Measurements from ENCODE around the gene TNFRSF1A.
"Not testable (repeated sequence)": the region's sequence is repeated elsewhere in the genome, so short reads cannot be mapped to it uniquely, and the experiment has no call there.

The TNFRSF1A gene

DNA sequence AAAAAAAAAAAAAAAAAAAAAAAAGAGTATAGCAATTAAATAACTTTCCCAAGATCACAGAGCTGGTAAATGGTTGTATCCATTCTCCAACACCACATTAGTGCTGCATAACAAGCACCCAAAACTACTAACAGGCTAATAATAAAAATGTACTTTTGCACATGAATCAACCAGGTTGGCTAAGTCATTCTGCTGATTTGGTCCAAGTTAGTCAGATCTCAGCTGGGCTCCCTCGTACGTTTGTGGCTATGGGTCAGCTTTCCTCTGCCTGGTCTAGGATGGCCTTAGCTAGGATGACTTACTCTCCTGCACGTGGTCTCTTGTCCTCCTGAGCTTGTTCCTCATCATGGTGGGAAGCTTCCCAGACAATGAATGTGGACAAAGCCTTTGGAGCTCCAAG is 39.3 kb downstream of the TNFRSF1A start:
- no peak for DNase-seq

DNA sequence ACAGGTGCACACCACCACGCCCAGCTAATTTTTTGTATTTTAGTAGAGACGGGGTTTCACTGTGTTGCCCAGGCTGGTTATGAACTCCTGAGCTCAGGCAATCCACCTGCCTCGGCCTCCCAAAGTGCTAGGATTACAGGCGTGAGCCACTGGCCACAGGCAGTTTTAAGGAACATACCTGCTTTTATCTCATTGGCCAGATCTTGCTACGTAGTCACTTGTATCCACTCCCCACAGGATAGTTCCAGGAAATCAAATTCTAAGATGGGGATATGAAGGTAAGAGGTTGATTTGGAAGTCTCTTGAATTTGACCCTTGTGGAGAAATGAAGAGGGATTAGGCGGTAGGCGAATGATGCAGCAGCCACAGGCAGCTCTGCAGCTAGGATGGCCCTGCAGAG is 40.2 kb downstream of the TNFRSF1A start:
- no peak for DNase-seq

DNA sequence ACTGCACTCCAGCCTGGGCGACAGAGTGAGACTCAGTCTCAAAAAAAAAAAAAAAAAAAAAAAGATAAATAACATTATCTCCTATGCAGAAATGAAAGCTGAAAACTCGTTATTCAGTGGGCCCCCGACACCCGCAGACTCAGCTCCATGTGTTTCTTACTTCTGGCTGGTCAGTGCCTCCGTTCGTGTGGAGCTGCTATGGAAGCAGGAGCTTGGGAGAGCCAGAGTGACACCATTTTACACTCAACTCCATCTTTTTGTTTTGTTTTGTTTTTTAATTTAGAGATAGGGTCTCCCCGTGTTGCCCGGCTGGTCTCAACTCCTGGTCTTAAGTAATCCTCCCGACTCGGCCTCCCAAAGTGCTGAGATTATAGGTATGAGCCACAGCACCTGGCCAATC is 44.7 kb downstream of the TNFRSF1A start:
- DNase-seq, result no peak

DNA sequence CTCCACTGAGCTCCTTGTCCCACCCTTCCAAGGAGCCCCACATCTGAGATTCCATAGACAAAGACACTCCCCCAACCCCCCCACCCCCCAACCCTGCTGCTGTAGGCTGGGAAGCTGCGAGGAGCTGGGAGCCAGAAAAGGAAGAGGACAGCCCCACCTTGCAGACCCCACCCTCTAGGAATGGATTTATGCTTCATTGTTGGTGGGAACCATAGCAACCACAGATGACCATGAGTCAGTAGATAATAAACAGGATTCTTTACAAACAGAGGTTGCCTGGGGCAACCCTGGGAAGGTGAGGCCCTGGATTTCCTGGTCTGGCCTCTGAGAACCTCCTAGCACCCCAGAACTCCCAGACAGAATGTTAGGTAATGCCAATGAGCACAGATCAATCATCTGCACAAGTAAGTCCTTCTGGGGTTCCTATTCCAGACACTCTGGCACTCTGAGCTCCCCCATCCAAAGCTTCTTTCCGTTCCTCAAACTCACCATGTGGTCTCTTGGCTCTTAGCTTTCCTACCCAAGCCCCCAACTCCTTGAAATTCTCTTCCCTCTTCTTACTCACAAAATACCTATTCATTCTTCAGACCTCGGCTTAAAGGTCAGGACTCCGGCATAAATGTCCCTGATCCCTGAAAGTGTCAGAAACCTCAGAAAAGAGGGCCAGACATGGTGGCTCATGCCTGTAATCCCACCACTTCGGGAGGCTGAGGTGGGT is 46.6 kb downstream of the TNFRSF1A start:
- DNase-seq, result peak; percentile 86

DNA sequence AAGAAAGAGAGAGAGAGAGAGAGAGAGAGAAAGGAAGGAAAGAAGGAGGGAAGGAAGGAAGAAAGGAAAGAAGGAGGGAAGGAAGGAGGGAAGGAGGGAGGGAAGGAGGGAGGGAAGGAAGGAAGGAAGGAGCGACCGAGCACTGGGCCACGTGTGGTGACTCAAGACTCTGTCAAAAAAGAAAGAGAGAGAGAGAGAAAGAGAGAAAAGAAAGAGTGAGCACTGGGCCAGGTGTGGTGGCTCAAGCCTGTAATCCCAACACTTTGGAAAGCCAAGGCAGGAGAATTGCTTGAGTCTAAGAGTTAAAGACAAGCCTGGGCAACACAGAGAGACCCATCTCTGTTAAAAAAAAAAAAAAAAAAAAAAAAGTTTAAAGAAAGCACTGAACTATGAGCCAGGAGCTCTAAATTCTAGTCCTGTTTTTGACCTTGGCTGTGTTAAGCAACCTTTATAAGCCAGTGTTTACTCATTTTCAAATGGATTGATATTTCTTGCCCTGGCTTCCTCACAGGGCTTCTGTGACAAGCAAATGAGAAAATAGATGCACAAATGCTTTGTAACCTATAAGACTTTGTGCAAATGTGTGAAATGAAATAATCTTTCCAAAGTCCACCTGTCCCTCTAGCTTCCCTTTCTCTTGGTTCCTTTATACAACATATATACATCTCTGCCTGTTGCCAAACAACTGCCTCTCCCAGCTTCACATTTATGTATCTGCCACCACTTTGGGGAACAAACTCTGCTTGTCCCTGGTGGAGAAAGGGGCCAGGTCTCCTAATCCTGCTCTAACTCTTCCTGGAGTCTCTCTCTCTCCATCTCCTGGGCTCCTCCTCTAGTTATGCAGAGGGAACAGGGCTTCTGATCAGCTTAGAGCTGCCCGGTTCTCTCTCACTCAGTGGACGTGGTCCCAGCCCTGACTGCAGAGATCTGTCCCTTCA is 47.5 kb downstream of the TNFRSF1A start:
- peak; percentile 53 for DNase-seq

DNA sequence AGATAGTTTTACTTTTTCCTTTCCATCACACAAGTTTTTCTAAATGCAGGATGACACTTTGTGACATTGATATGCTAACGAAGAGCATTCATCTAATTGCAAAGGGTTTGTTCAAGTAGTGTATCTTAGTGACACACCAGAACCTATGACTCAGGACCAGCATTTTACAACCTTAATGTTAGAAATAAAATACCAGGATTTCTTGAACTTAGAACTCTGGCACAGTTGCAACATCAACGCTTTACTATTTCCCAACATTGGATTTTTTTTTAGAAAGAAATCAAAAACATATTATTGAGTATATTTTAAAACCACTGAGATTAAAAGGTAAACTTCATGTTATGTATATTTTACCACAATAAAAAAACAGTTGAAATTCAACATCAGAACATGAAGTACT is 49.3 kb downstream of the TNFRSF1A start:
- no peak for DNase-seq

DNA sequence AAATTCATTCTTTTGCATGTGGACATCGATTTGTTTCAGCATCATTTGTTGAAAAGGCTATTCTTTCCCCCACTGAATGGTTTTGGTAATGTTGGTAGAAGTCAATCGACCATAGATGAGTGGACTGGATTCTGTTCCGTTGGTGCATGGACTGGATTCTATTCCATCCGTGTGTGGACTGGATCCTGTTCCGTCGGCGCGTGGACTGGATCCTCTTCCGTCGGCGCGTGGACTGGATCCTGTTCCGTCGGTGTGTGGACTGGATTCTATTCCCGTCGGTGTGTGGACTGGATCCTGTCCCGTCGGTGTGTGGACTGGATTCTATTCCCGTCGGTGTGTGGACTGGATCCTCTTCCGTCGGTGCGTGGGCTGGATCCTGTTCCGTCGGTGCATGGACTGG is 52.0 kb downstream of the TNFRSF1A start:
- DNase-seq, result not testable (repeated sequence)

DNA sequence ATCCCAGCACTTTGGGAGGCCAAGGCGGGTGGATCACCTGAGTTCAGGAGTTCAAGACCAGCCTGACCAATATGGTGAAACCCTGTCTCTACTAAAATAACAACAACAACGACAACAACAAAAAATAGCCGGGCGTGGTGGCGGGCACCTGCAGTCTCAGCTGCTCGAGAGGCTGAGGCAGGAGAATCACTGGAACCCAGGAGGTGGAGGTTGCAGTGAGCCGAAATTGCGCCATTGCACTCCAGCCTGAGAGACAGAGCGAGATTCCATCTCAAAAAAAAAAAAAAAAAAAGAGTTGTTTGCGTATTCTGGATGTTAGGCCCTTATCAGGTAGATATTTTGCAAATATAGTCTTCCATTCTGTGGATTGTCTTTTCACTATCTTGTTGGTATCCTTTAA is 52.8 kb downstream of the TNFRSF1A start:
- not testable (repeated sequence) for DNase-seq

DNA sequence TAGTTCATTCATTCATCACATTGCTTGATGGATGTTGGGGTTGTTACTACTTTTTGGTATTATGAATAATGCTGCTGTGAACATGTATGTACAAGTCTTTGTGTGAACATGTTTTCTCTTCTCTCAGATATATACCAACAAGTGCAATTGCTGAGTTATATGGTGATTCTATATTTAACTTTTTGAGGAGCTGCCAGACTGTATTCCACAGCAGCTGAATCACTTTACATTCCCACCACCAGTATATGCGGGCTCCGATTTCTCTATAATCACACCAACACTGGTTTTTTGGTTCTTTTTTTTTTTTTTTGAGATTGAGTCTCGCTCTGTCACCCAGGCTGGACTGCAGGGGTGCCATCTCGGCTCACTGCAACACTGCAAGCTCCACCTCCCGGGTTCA is 53.6 kb downstream of the TNFRSF1A start:
- DNase-seq, result no peak

DNA sequence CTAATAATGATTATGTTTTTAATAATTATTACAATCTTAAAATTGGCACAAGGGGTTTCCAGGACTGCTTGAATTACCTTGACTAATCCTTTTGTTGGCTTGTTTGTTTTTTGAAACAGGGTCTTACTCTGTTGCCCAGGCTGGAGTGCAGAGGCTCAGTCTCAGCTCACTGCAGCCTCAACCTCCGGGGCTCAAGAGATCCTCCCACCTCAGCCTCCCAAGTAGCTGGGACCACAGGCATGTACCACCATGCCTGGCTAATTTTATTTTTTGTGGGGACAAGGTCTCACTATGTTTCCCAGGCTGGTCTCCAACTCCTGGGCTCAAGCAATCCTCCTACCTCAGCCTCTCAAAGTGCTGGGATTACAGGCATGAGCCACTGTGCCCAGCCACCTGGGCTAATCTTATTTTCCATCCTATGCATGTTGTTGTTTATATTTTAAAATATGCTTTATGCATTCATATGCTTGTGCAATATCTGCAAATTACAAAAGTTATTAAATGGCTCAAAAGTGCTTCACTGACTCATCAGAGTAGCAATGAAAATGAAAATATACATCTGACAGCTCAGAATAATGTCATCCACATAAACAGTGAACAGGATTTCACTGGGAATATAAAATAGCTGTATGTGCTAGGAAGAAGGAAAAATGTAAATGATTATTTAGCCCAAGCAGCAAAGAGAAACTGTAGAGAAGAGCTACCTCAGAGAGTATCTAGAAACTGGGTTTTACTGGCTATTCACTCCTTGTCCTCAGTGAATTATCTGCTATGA is 56.2 kb downstream of the TNFRSF1A start:
- no peak for DNase-seq

DNA sequence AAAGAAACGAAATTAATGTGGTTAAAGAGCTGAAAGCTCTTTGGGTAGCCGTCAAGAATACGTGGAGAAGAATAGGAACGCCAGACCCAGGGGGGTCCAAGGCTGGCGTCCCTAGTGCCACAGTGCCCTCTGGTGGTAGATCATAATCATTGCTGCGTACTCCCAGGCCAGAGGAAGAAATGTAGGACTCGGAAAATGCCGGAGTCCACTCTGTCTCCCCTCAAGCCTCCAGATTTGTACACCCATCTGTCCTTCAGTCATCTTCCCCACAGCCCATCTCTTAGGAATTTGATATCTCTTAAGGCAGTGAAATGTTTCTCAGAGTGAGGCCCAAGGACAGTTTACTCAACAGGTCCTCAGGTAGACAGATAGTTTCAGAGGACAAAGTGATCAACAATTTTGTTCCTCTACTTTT is 56.8 kb downstream of the TNFRSF1A start:
- peak; percentile 80 for DNase-seq

DNA sequence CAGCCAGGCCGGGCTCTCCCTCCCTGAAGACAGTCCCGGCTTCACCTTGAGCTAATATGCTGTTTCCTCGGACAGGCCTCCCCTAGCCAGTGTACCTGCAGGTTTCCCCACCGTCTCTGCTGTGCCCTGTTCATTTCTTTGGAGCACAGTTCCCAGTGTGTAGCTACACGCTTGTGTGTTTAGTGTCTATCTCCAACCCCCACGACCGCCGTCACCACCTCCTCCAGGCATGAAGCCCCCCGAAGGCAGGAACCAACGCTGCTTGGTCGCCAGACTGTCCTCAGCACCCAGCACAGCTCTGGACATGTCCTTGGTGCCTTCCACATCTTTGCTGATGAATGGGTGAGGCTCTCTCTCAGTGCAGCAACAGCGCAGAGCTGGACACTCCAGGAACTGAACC is 57.6 kb downstream of the TNFRSF1A start:
- no peak for DNase-seq

DNA sequence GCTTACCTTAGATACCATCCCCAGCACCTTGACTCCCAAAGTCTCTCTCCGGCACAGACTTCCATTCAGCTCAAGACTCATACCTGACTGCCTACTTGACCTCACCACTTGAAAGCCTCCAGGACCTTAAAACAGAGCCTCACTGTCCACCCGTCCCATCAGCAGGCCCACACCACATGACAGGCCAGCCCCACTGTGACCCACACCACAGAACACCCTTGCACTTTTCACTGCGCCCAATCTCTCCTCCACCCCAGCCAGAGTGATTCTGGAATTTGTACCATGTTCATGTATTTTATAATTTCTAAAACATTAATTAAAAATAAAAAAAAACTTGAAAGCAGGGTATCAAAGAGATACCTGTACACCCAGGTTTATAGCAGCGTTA is 59.4 kb downstream of the TNFRSF1A start:
- no peak for DNase-seq

DNA sequence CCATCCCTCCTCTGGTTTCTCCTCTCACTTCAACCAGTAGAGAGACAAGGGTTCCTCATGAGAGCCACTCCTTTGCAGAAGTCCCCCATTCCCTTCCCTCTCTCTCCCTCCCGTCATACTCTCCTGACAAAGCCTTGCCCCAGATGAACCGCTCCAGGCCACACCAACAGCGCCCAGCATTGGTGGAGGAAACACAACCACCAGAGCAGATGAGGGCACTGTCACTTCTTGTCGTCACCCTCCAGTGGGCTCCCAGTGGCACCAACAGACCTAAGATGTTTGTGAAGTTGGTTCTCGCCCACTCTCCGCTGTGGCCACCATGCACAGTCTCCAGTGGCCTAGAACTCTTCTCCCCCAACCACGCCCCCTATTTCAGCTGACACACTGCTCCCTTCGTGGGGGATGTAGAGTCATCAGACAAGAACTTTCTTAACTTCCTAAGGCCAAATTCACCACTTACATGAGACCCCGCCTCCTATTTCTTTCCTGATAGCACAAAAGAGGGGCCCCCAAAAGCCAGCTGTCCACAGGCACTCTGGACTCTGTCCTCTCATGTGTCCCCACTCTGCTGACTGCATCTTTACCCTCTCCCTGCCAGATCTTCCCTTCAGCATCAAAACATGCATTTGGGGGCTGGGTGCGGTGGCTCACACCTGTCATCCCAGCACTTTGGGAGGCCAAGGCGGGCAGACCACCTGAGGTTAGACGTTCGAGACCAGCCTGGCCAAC is 60.6 kb downstream of the TNFRSF1A start:
- no peak for DNase-seq

DNA sequence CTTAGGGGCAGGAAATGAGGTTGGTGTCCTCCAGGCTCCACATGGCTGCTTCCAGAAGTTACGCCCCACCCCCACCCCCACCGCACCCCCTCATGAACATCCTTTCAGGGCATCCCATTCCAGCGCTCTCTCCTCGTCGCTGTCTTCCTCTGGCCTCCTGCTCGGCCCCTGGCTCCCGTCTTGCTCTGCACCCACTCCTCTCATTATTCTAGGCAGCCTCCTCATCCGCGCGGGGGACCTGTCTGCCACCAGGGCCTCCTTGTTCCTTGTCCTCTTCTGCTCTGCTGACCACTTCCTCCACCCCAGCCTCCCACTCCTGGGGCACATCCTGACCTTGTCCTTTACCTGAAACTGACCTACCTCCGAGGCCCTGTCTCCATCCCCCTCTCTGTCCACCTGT is 61.2 kb downstream of the TNFRSF1A start:
- no peak for DNase-seq

DNA sequence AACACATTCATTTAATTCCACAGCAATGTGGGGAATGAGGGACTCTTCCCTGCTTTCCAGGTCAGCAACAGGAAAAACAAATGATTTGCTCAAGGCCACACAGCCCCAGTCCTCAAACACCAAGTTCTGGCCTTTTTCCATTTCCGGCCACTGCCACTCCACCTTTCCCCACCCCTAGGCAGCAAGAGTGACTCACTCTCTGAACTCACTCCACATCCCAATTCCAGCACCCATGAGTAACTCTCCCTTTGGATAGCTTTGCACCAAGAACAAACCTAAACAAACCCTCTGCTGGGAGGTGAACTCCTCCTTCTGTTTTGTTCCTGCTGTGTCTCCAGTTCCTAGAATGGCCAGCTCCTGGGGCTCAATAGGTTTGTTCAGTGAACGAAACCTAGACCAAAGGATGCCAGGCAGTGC is 61.8 kb downstream of the TNFRSF1A start:
- peak; percentile 25 for DNase-seq

DNA sequence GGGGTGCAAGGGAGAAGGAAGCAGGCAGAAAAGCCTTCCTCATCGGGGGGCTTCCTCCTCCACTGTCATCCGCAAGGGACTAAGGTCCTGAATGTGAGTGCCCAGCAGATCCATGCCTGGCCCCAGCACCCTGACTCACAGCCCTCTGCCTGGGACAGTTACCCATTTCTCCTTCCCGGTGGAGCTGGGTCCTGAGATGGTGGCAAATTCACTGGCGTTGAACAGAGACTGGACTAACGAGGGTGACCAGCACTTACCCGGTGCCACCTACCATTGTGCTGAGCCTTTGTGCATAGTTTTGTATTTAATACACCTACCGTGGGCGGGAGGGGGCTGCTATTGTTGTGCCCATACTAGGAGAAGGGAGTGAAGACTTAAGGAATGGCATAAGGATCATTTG is 62.2 kb downstream of the TNFRSF1A start:
- no peak for DNase-seq

DNA sequence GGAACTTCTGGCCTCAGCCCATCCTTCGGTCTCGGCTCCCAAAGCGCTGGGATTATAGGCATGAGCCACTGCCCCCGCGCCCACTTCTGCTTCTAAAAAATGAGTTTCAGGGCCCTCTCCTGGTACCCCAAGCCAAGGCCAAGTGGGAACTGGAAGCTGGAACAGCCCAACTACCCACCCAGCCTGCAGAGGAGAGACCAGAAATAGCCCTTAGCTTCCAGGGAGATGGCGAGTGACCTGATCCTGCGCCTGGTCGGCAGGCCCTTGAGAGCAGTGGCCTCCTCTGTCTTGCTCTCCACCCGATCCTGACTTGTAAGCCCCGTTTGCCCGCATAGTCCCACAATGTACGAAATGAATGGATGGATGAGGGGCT is 62.6 kb downstream of the TNFRSF1A start:
- DNase-seq, result no peak
